ENCODE data around the gene POU5F1. TPM values are rescaled to one million over a fixed set of nuclear protein-coding genes. Genes with fewer than 3 reads are reported as not detected.

POU5F1 gene
- total RNA-seq, 2 donors from 2014 or later = 4.0 to 12.9 TPM

DNA sequence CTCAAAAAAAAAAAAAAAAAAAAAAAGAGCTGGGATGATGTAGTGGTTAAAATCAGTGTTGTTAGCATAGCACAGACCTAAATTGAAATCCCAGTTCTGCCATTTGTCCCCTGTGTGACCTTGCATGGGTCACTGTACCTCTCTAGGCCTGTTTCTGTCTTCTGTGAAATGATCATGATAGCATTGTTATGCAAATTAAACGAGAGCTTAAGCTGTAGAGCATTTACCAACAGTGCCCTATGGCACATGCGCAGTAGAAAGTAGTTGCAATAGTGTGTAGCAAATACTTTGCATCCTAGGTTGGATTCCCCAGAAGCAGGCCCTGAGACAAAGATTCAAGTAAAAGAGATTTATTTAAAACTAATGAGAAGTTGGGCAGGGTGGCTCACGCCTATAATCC lies 38.9 kb downstream of the POU5F1 start:
- ATAC-seq (ENCODE audit: insufficient number of reproducible peaks, low FRiP score, low read depth) (no peak), DNase-seq (ENCODE audit: low spot score) (no peak)
- no peaks in the 10 kb centered on the region for H3K36me3 ChIP-seq
- no peaks in the 10 kb centered on the region for H3K9me3 ChIP-seq
- no peaks in the 10 kb centered on the region for H3K27me3 ChIP-seq (replicated peaks; ENCODE audit: insufficient read depth)
- no peak overlapping the region for H3K27ac ChIP-seq
- H3K4me1 ChIP-seq (ENCODE audit: control insufficient read depth in 1 of 2, low read depth in 2 of 2) = no peaks in the 10 kb centered on the region
- H3K4me3 ChIP-seq = no peak overlapping the region
- TF ChIP-seq, protein P1, sequence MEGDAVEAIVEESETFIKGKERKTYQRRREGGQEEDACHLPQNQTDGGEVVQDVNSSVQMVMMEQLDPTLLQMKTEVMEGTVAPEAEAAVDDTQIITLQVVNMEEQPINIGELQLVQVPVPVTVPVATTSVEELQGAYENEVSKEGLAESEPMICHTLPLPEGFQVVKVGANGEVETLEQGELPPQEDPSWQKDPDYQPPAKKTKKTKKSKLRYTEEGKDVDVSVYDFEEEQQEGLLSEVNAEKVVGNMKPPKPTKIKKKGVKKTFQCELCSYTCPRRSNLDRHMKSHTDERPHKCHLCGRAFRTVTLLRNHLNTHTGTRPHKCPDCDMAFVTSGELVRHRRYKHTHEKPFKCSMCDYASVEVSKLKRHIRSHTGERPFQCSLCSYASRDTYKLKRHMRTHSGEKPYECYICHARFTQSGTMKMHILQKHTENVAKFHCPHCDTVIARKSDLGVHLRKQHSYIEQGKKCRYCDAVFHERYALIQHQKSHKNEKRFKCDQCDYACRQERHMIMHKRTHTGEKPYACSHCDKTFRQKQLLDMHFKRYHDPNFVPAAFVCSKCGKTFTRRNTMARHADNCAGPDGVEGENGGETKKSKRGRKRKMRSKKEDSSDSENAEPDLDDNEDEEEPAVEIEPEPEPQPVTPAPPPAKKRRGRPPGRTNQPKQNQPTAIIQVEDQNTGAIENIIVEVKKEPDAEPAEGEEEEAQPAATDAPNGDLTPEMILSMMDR (IDR thresholded peaks at IDR 0.05) = no peak

DNA sequence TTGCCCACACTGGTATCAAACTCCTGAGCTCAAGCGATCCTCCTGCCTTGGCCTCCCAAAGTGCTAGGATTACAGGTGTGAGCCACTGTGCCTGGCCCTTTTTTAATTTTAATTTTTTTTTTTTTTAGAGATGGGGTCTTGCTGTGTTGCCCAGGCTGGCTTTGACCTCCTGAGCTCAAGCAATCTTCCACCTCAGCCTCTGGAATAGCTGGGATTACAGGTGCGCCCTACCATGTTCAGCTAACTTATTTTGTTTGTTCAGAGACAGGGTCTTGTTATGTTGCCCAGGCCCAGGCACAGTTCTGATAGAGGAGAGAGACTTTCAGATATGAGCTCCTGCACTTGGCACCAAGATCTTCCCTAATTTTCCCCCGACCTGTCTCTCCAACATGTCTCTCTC lies 39.7 kb downstream of the POU5F1 start:
- no peaks in the 10 kb centered on the region for H3K9me3 ChIP-seq
- no peaks in the 10 kb centered on the region for H3K36me3 ChIP-seq
- ATAC-seq (ENCODE audit: insufficient number of reproducible peaks, low FRiP score, low read depth) (no peak), DNase-seq (ENCODE audit: low spot score) (no peak)
- TF ChIP-seq, protein P1 (IDR thresholded peaks at IDR 0.05) = no peak
- no peak overlapping the region for H3K27ac ChIP-seq
- H3K27me3 ChIP-seq (replicated peaks; ENCODE audit: insufficient read depth) = no peaks in the 10 kb centered on the region
- H3K4me1 ChIP-seq (ENCODE audit: control insufficient read depth in 1 of 2, low read depth in 2 of 2) = no peaks in the 10 kb centered on the region
- H3K4me3 ChIP-seq = no peak overlapping the region

DNA sequence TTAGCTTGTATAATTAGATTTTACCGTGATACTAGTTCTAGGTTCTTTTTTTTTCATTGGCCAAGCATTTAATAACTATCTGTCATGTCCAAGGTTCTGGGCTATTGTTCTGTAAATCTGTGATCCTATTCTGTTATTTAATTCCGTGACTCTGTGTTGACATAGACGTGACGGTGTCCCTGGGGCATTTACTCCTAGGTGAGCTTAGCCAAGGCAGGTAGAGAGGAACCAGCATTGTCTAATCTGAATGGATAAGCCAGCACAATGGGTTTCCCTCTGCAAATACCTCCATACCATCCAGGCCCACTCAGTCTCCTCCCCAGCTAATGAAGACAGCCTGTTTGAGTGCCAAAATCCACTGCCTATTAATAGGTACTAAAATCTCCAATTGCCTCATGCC lies 41.4 kb downstream of the POU5F1 start:
- DNase-seq (ENCODE audit: low spot score) (no peak), ATAC-seq (ENCODE audit: insufficient number of reproducible peaks, low FRiP score, low read depth) (no peak)
- Histone ChIP-seq H3K4me1 (ENCODE audit: control insufficient read depth in 1 of 2, low read depth in 2 of 2) (no peaks in the 10 kb centered on the region), H3K9me3 (no peaks in the 10 kb centered on the region), H3K27me3 (replicated peaks; ENCODE audit: insufficient read depth) (no peaks in the 10 kb centered on the region), H3K27ac (no peak overlapping the region), H3K4me3 (no peak overlapping the region), H3K36me3 (no peaks in the 10 kb centered on the region)
- TF ChIP-seq, protein P1 (IDR thresholded peaks at IDR 0.05) = no peak

DNA sequence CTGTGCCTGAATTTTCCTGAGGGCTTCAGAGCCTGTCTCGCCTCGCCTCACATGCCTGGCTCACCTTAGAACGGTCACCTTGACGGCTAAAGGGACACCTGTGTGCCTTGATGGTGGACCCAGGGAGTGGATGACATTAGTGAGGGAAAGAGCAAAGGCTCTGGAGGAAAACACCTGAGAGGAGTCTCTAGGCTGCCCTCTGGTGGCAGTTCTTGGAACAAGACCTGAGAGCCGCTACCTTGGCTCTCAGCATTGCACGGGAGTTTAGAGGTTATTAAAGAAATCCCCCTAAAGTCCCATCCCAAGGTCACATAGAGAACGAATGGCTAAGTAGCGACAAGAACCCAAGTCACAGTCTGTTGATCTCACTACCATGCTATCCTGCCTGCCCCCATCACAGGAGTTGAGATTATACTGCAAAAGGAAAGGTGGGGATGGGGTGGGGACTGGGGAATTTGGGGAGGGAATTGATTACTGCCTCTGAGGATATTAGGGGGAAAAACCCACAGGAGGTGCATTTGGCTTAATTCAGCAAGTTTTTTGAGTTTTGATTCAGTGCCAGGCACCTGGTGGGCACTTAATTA lies 42.3 kb downstream of the POU5F1 start:
- no peak for ATAC-seq (ENCODE audit: insufficient number of reproducible peaks, low FRiP score, low read depth)

DNA sequence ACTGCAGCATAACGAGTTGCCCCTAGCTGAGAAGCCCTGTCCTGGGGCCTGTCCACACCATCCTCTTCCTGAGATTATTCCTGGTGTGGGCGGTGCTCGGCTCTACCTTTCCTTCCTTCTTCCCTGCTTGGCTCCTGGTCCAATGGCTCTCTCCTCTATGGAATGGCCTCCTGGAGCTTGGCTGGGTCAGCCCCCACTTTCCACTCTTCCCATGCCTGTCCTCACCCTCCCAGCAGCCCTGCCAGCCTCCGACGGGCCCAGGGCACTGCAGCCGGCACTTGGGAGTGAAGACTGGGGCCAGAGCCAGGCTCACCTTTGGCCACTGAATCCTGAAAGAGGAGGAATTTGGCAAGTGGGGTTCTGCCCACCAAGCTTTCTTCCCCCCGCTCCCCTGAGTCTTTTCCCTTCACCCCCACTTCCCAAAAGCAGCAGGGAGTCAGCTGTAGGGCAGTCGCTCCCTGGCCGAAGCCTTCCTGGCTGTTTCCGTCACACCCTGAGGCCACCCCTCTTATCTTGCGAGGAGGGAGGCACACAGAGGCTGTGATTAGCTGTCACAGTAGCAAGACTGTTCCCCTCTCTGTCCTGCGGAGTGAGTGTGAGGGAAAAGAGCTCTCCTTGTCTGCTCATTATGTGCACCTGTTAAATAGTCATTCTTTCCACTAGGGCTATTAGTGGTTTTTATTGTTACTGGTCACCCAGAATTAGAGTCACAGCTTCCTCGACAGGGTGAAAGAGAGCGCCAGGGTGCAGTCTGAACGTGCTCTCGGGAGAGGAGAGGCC lies 43.9 kb downstream of the POU5F1 start:
- Histone ChIP-seq H3K27me3 (replicated peaks; ENCODE audit: insufficient read depth) (no peaks in the 10 kb centered on the region), H3K9me3 (no peaks in the 10 kb centered on the region), H3K4me3 (no peak overlapping the region), H3K36me3 (no peaks in the 10 kb centered on the region), H3K27ac (no peak overlapping the region), H3K4me1 (ENCODE audit: control insufficient read depth in 1 of 2, low read depth in 2 of 2) (peaks cover 10 to 17% of the 10 kb centered on the region in 2 donors)
- DNase-seq (ENCODE audit: low spot score) (no peak), ATAC-seq (ENCODE audit: insufficient number of reproducible peaks, low FRiP score, low read depth) (no peak)
- TF ChIP-seq, protein P1 (IDR thresholded peaks at IDR 0.05) = no peak

More for the DNA sequence above, 42.3 kb downstream of the POU5F1 start:
- Histone ChIP-seq H3K4me1 (ENCODE audit: control insufficient read depth in 1 of 2, low read depth in 2 of 2) (peaks cover 1 to 6% of the 10 kb centered on the region in 2 donors), H3K9me3 (no peaks in the 10 kb centered on the region), H3K27me3 (replicated peaks; ENCODE audit: insufficient read depth) (no peaks in the 10 kb centered on the region), H3K36me3 (no peaks in the 10 kb centered on the region), H3K4me3 (no peak overlapping the region), H3K27ac (no peak overlapping the region)
- TF ChIP-seq, protein P1 (IDR thresholded peaks at IDR 0.05) = peak; percentile 90
- no peak for DNase-seq (ENCODE audit: low spot score)

Measured in thoracic aorta (tissue), 2 donors.